T-cell (primary cell): ENCODE measurements around the gene SPSB1. TPM values are rescaled to one million over a fixed set of nuclear protein-coding genes. Genes with fewer than 3 reads are reported as not detected.

Experiments
- ATAC-seq, 4 experiments: fragments of 200-7000 bp in 3 of 4; fragments of 150-1000 bp in 1 of 4; cut with Tn5 transposase; replicated peaks in 1 of 4; 1 replicate in 3 of 4; 2 replicates in 1 of 4; pipeline ENCODE4 v1.10.0; 2021; ENCODE audit warnings: moderate library complexity in 3 of 4, mild to moderate bottlenecking in 2 of 4, moderate number of reproducible peaks in 1 of 4
- CTCF ChIA-PET, 2 donors: fragments of 300-600 bp; sonication (Branson Sonifier 250); formaldehyde crosslinking; loops; one replicate each; lab custom pipeline; 2022; ENCODE audit warnings: antibody characterized with exemption in 2 of 2; lab: Charles Lee
- POLR2A ChIA-PET, 2 donors: fragments of 300-600 bp; sonication (Branson Sonifier 250); formaldehyde crosslinking; loops; one replicate each; lab custom pipeline; 2022; ENCODE audit warnings: antibody characterized with exemption in 2 of 2; lab: Charles Lee
- DNase-seq, 35 experiments: peaks; one replicate each; pipeline versions ENCODE4 v3.0.0 to v3.0.0-alpha.2; 2013 to 2023
- H3K27ac ChIP-seq: one replicate; pipeline ENCODE4 v1.5.1; 2013; ENCODE audit warnings: low read length
- H3K27me3 ChIP-seq, 2 experiments: replicated peaks in 1 of 2; 1 replicate in 1 of 2; 2 replicates in 1 of 2; pipeline versions ENCODE4 v1.6.1 to v1.7.0; 2013; ENCODE audit warnings: low read length in 1 of 2, mixed read lengths in 1 of 2; ENCODE audit not compliant: control insufficient read depth in 2 of 2, insufficient read depth in 2 of 2; ENCODE audit errors: extremely low read depth in 1 of 2
- H3K36me3 ChIP-seq, 2 donors: 1 replicate in 1 of 2; 2 replicates in 1 of 2; pipeline versions ENCODE4 v1.6.1 to v1.7.0; 2013; ENCODE audit warnings: low read length in 1 of 2; ENCODE audit not compliant: control insufficient read depth in 2 of 2, insufficient read depth in 1 of 2; ENCODE audit errors: extremely low read depth in 1 of 2
- H3K4me1 ChIP-seq, 2 experiments: 1 replicate in 1 of 2; 2 replicates in 1 of 2; pipeline versions ENCODE4 v1.6.1 to v1.7.0; 2013; ENCODE audit warnings: low read length in 2 of 2, mixed read lengths in 1 of 2; ENCODE audit not compliant: insufficient read depth in 2 of 2, control insufficient read depth in 1 of 2; ENCODE audit errors: extremely low read depth in 1 of 2
- H3K4me3 ChIP-seq, 2 donors: 1 replicate in 1 of 2; 2 replicates in 1 of 2; pipeline versions ENCODE4 v1.5.1 to v1.7.0; 2013; ENCODE audit warnings: mild to moderate bottlenecking in 2 of 2, low read length in 1 of 2, moderate library complexity in 1 of 2; ENCODE audit not compliant: control insufficient read depth in 1 of 2; ENCODE audit errors: extremely low read depth in 1 of 2
- H3K9me3 ChIP-seq: 2 replicates; pipeline ENCODE4 v1.7.0; 2013
- H3K27ac Mint-ChIP-seq, 2 donors: one replicate each; pipeline ENCODE4 v1.8.0; 2020 to 2021; ENCODE audit warnings: mild to moderate bottlenecking in 2 of 2, mixed read lengths in 2 of 2
- H3K27me3 Mint-ChIP-seq, 2 donors: one replicate each; pipeline ENCODE4 v1.8.0; 2021 to 2022; ENCODE audit warnings: mixed read lengths in 2 of 2
- H3K36me3 Mint-ChIP-seq: one replicate; pipeline ENCODE4 v1.8.0; 2021; ENCODE audit warnings: mixed read lengths
- H3K4me1 Mint-ChIP-seq, 3 donors: one replicate each; pipeline ENCODE4 v1.8.0; 2020 to 2022; ENCODE audit warnings: mixed read lengths in 3 of 3, mild to moderate bottlenecking in 1 of 3
- H3K4me3 Mint-ChIP-seq, 3 donors: one replicate each; pipeline ENCODE4 v1.8.0; 2020 to 2022; ENCODE audit warnings: mild to moderate bottlenecking in 3 of 3, mixed read lengths in 3 of 3, moderate library complexity in 3 of 3
- H3K9me3 Mint-ChIP-seq, 3 donors: one replicate each; pipeline ENCODE4 v1.8.0; 2020 to 2022; ENCODE audit warnings: mixed read lengths in 3 of 3
- WGBS: methylation state at CpG from one replicate; pipeline ENCODE4 v1.1.5; 2013; ENCODE audit warnings: missing lambda C conversion rate; ENCODE audit not compliant: insufficient coverage; 5-methylcytosine and 5-hydroxymethylcytosine counted together
- total RNA-seq, 35 experiments: library from RNA in 6 of 35; stranded (reverse) in 6 of 35; fragments of 120-200 nt in 1 of 35; gene quantifications; one replicate each; pipeline versions ENCODE4 v1.2.1 to v1.2.4 and lab custom pipeline; 2013 to 2026

Gene SPSB1
- total RNA-seq, 5 donors from 2014 or later (not counting 1 experiment from before 2014, with no cell fraction given): 3.1 to 6.4 (median 5.4) TPM

GRCh38 chr1:9326596-9326995 lies 33.9 kb downstream of the SPSB1 start:
- ChIA-PET CTCF (no interaction called here), POLR2A (no interaction called here)
- WGBS: 91% methylated on average over 4 of the region's 9 CpGs

DNA sequence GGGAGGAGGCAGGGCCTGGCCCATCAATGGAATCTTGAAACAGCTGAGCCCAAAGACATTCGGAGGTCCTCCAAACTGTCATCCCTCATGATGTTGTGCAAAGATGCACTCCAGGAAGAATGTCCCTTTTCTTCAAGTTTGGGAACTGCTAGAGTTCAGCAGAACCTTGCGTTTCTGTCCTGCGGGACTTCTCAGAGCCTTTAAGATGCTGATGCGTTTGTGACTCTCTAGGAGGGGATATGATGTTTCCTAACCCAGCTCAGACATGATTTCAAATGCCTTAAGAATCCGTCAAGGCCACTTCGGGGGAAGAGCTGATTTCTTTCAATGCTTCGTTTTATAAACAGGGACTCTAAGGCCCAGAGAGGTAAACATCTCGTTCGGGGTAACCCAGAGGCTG lies 35.5 kb downstream of the SPSB1 start:
- H3K4me3 ChIP-seq: no peak overlapping the region
- H3K27me3 ChIP-seq: peaks cover 0 to 4% of the 10 kb centered on the region in 2 experiments
- ChIA-PET POLR2A (no interaction called here), CTCF (no interaction called here)
- H3K9me3 Mint-ChIP-seq: no peaks in the 10 kb centered on the region
- H3K27ac Mint-ChIP-seq: no peak overlapping the region
- peaks cover 14 to 19% (median 17%) of the 10 kb centered on the region in 3 donors for H3K4me1 Mint-ChIP-seq
- peaks cover 0 to 4% of the 10 kb centered on the region in 2 experiments for H3K4me1 ChIP-seq
- no peak overlapping the region for H3K27ac ChIP-seq
- no peak for DNase-seq
- WGBS: 83% methylated on average over 2 of the region's 9 CpGs
- H3K36me3 Mint-ChIP-seq: no peaks in the 10 kb centered on the region
- H3K9me3 ChIP-seq: no peaks in the 10 kb centered on the region
- H3K36me3 ChIP-seq: peaks cover 0 to 5% of the 10 kb centered on the region in 2 donors
- ATAC-seq: no peak
- H3K27me3 Mint-ChIP-seq: no peaks in the 10 kb centered on the region
- no peak overlapping the region for H3K4me3 Mint-ChIP-seq

More at GRCh38 chr1:9326596-9326995, 33.9 kb downstream of the SPSB1 start:
- Histone ChIP-seq H3K36me3 (peaks cover 0 to 5% of the 10 kb centered on the region in 2 donors), H3K4me1 (no peaks in the 10 kb centered on the region), H3K27ac (no peak overlapping the region), H3K27me3 (peaks cover 0 to 4% of the 10 kb centered on the region in 2 experiments), H3K4me3 (no peak overlapping the region), H3K9me3 (no peaks in the 10 kb centered on the region)
- no peak for ATAC-seq
- Mint-ChIP-seq H3K36me3 (no peaks in the 10 kb centered on the region), H3K4me1 (peaks cover 3% of the 10 kb centered on the region in 3 donors), H3K4me3 (no peak overlapping the region), H3K27ac (no peak overlapping the region), H3K27me3 (no peaks in the 10 kb centered on the region), H3K9me3 (no peaks in the 10 kb centered on the region)
- DNase-seq: no peak

- ATAC-seq (no peak), DNase-seq (no peak)
- no peak overlapping the region for H3K27ac ChIP-seq
- ChIA-PET CTCF (interaction anchor here in 1 of 2 donors (0.6 kb wide), 1 partner anchor 38 kb away, joined by 4 read pairs; no protein-coding TSS in a partner anchor), POLR2A (no interaction called here)
- H3K9me3 ChIP-seq: no peaks in the 10 kb centered on the region
- peaks cover 14 to 20% (median 18%) of the 10 kb centered on the region in 3 donors for H3K4me1 Mint-ChIP-seq
- no peak overlapping the region for H3K27ac Mint-ChIP-seq
- H3K9me3 Mint-ChIP-seq: no peaks in the 10 kb centered on the region
- H3K36me3 Mint-ChIP-seq: no peaks in the 10 kb centered on the region
- peaks cover 0 to 4% of the 10 kb centered on the region in 2 donors for H3K36me3 ChIP-seq
- H3K4me3 ChIP-seq: no peak overlapping the region
- WGBS: 86% methylated on average over 6 of the region's 12 CpGs
- no peaks in the 10 kb centered on the region for H3K27me3 Mint-ChIP-seq
- H3K4me1 ChIP-seq: peaks cover 0 to 4% of the 10 kb centered on the region in 2 experiments
- H3K27me3 ChIP-seq: peaks cover 0 to 4% of the 10 kb centered on the region in 2 experiments
- no peak overlapping the region for H3K4me3 Mint-ChIP-seq
Observed at GRCh38 chr1:9328715-9329114, 36.0 kb downstream of the SPSB1 start.

DNA sequence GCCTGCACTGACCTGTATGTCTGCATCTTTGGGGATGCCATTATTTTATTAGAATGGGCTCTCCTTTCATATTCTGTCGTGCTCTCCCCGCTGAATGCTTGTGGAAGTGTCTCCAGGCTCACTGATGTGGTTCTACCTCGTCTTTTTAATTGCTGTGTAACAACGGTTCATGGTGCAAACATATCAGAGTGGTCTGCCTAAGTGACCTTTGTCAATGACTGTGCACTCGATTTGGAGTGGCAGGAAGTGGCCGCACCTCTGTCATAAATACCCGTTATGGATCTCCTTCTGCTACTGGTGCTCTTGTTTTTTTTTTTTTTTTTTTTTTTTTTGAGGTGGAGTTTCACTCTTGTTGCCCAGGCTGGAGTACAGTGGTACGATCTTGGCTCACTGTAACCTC lies 38.3 kb downstream of the SPSB1 start:
- Mint-ChIP-seq H3K9me3 (no peaks in the 10 kb centered on the region), H3K4me1 (peaks cover 16 to 25% (median 20%) of the 10 kb centered on the region in 3 donors), H3K27ac (no peak overlapping the region), H3K36me3 (no peaks in the 10 kb centered on the region), H3K4me3 (no peak overlapping the region), H3K27me3 (no peaks in the 10 kb centered on the region)
- no peak overlapping the region for H3K4me3 ChIP-seq
- DNase-seq (no peak), ATAC-seq (no peak)
- CTCF ChIA-PET: no interaction called here
- no peaks in the 10 kb centered on the region for H3K9me3 ChIP-seq
- H3K36me3 ChIP-seq: no peaks in the 10 kb centered on the region
- POLR2A ChIA-PET: no interaction called here
- H3K27me3 ChIP-seq: peaks cover 0 to 4% of the 10 kb centered on the region in 2 experiments
- peaks cover 0 to 4% of the 10 kb centered on the region in 2 experiments for H3K4me1 ChIP-seq
- no peak overlapping the region for H3K27ac ChIP-seq
- WGBS: 78% methylated on average over 6 of the region's 8 CpGs

DNA sequence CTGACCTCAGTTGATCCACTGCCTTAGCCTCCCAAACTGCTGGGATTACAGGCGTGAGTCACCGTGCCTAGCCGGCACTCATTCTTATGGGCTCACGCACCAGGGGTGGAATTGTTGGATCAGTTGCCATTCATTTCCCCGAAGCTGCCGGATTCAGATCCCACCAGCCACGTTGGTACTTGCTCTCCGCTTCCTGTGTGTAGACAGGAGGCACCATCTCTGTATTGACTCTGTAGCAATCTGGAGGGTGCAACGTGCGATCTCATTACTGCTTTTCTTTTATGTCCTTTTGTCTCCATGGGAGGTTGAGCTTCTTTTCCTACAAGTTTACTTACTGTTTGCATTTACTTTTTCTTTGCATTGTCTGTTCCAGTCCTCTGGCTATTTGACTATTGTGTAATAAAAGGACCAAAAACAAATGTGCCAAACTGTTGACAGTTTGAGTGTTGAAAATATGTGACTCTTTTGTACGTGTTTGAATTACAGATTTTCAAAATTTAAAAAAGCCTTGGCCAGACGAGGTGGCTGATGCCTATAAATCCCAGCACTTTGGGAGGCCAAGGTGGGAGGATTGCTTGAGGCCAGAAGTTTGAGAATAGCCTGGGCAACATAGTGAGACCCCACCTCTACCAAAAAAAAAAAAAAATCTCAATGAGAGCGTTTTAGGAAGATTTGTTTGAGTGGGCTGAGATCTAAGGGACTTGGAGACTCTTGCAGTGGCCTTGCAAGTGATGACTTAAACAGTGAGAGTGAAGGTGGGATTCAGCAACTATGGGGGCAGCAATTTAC lies 39.1 kb downstream of the SPSB1 start:
- Histone ChIP-seq H3K4me3 (no peak overlapping the region), H3K9me3 (no peaks in the 10 kb centered on the region), H3K27ac (no peak overlapping the region), H3K4me1 (peaks cover 0 to 5% of the 10 kb centered on the region in 2 experiments), H3K36me3 (no peaks in the 10 kb centered on the region), H3K27me3 (peaks cover 0 to 4% of the 10 kb centered on the region in 2 experiments)
- DNase-seq (no peak), ATAC-seq (no peak)
- WGBS: 91% methylated on average over 8 of the region's 13 CpGs
- no peaks in the 10 kb centered on the region for H3K36me3 Mint-ChIP-seq
- H3K4me3 Mint-ChIP-seq: no peak overlapping the region
- H3K4me1 Mint-ChIP-seq: peaks cover 16 to 25% (median 20%) of the 10 kb centered on the region in 3 donors
- no peak overlapping the region for H3K27ac Mint-ChIP-seq
- CTCF ChIA-PET: no interaction called here
- POLR2A ChIA-PET: no interaction called here
- H3K27me3 Mint-ChIP-seq: no peaks in the 10 kb centered on the region
- H3K9me3 Mint-ChIP-seq: no peaks in the 10 kb centered on the region

DNA sequence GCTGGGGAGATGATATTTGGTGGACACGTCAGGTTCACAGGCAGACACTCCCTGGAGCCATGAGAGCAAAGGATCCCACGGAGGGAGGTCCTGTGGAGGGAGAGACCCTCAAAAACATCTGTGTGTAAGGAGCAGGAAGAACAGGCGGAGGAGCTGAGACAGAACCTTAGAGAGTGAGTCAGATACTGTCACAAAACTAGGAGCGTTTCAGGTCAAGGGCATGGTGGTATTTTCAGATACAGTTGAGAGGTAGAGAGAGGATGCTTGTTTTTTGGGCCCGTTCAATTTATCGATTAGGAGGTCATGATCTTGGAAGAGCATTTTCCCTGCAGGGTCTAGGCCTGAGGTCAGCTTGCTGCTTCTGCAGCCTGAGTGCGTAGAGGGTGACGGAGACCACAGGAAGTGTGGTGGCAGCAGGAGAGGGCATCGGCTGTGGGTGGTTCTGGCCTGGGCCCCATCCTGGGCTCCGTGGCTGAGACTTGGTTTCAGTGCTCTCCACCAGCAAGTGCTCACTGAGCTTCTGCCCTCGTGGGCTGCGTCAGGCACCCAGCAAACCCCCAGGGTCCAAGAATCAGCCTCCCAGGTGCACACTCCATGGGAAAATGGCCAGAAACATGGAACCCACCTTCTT lies 39.9 kb downstream of the SPSB1 start:
- POLR2A ChIA-PET: no interaction called here
- no peaks in the 10 kb centered on the region for H3K36me3 Mint-ChIP-seq
- Histone ChIP-seq H3K36me3 (no peaks in the 10 kb centered on the region), H3K27me3 (peaks cover 0 to 4% of the 10 kb centered on the region in 2 experiments), H3K9me3 (no peaks in the 10 kb centered on the region), H3K4me1 (peaks cover 0 to 10% of the 10 kb centered on the region in 2 experiments), H3K4me3 (no peak overlapping the region), H3K27ac (no peak overlapping the region)
- H3K27me3 Mint-ChIP-seq: no peaks in the 10 kb centered on the region
- DNase-seq (no peak), ATAC-seq (peak in 1 of 4 experiments; percentile 37)
- H3K9me3 Mint-ChIP-seq: no peaks in the 10 kb centered on the region
- WGBS: 63% methylated on average over 12 of the region's 12 CpGs
- CTCF ChIA-PET: no interaction called here
- H3K4me3 Mint-ChIP-seq: no peak overlapping the region
- no peak overlapping the region for H3K27ac Mint-ChIP-seq
- H3K4me1 Mint-ChIP-seq: peaks cover 16 to 25% (median 20%) of the 10 kb centered on the region in 3 donors
